ENCODE measurements around the gene THAP7. TPM values are rescaled to one million over a fixed set of nuclear protein-coding genes. Genes with fewer than 3 reads are reported as not detected.
A peak's percentile ranks its signal among the peaks of the same experiment; 100 is the strongest.

The THAP7 gene
- total and polyA plus RNA-seq, 9 of the 15 experiments (the other 6 are each of a cell fraction or from before 2014, with no cell fraction given) = 7.9 to 263 (median 84.1) TPM

- peak; percentile 88; the same call in 1 of the 2 replicates for TF ChIP-seq ZNF395 (CRISPR knock-in tag; IDR thresholded peaks at IDR 0.05)
- TF ChIP-seq, protein P1, sequence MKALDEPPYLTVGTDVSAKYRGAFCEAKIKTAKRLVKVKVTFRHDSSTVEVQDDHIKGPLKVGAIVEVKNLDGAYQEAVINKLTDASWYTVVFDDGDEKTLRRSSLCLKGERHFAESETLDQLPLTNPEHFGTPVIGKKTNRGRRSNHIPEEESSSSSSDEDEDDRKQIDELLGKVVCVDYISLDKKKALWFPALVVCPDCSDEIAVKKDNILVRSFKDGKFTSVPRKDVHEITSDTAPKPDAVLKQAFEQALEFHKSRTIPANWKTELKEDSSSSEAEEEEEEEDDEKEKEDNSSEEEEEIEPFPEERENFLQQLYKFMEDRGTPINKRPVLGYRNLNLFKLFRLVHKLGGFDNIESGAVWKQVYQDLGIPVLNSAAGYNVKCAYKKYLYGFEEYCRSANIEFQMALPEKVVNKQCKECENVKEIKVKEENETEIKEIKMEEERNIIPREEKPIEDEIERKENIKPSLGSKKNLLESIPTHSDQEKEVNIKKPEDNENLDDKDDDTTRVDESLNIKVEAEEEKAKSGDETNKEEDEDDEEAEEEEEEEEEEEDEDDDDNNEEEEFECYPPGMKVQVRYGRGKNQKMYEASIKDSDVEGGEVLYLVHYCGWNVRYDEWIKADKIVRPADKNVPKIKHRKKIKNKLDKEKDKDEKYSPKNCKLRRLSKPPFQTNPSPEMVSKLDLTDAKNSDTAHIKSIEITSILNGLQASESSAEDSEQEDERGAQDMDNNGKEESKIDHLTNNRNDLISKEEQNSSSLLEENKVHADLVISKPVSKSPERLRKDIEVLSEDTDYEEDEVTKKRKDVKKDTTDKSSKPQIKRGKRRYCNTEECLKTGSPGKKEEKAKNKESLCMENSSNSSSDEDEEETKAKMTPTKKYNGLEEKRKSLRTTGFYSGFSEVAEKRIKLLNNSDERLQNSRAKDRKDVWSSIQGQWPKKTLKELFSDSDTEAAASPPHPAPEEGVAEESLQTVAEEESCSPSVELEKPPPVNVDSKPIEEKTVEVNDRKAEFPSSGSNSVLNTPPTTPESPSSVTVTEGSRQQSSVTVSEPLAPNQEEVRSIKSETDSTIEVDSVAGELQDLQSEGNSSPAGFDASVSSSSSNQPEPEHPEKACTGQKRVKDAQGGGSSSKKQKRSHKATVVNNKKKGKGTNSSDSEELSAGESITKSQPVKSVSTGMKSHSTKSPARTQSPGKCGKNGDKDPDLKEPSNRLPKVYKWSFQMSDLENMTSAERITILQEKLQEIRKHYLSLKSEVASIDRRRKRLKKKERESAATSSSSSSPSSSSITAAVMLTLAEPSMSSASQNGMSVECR (CRISPR knock-in tag; IDR thresholded peaks at IDR 0.05) = peak; percentile 91
- TF ChIP-seq FOXA3 (CRISPR knock-in tag; conservative IDR thresholded peaks at IDR 0.05 in 1 of 2, IDR thresholded peaks at IDR 0.05 in 1 of 2) = peak in 1 of 2 experiments; percentile 46; a peak in 1 of 4 replicates
- no peak for TF ChIP-seq MEIS2 (IDR thresholded peaks at IDR 0.05; ENCODE audit: partially characterized antibody)
- TF ChIP-seq ZNF165 (CRISPR knock-in tag; IDR thresholded peaks at IDR 0.05; ENCODE audit: borderline replicate concordance) = peak; percentile 80; the same call in 1 of the 2 replicates
- TF ChIP-seq CAMTA2 (CRISPR knock-in tag; conservative IDR thresholded peaks at IDR 0.05) = peak; percentile 89
- TF ChIP-seq DDX20 (tag; IDR thresholded peaks at IDR 0.05; ENCODE audit: low read depth) = no peak
- TF ChIP-seq ZBTB7A (IDR thresholded peaks at IDR 0.05; ENCODE audit: borderline replicate concordance, control insufficient read depth, low read depth, low read length) = peak; percentile 52; the same call in 1 of the 2 replicates
- TF ChIP-seq YBX1 (IDR thresholded peaks at IDR 0.05) = no peak
- TF ChIP-seq, protein P2, sequence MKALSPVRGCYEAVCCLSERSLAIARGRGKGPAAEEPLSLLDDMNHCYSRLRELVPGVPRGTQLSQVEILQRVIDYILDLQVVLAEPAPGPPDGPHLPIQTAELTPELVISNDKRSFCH (CRISPR knock-in tag; IDR thresholded peaks at IDR 0.05) = no peak
- TF ChIP-seq, protein P2 (tag; IDR thresholded peaks at IDR 0.05) = 0 out of 2 replicates have a peak, but pooled peaks have one; percentile 12
- TF ChIP-seq NR2C1 (IDR thresholded peaks at IDR 0.05) = no peak
- no peak for TF ChIP-seq NR2C1 (tag; IDR thresholded peaks at IDR 0.05)
- peak; percentile 94 to 95 for TF ChIP-seq SIN3A (IDR thresholded peaks at IDR 0.05; ENCODE audit: borderline replicate concordance in 2 of 2, control insufficient read depth in 1 of 2, low read depth in 2 of 2, low read length in 2 of 2)
- TF ChIP-seq, protein P3, sequence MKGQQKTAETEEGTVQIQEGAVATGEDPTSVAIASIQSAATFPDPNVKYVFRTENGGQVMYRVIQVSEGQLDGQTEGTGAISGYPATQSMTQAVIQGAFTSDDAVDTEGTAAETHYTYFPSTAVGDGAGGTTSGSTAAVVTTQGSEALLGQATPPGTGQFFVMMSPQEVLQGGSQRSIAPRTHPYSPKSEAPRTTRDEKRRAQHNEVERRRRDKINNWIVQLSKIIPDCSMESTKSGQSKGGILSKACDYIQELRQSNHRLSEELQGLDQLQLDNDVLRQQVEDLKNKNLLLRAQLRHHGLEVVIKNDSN (CRISPR knock-in tag; IDR thresholded peaks at IDR 0.05) = peak; percentile 61
- peak; percentile 100 for TF ChIP-seq RBM22 (IDR thresholded peaks at IDR 0.05; ENCODE audit: low read depth, low read length, poor library complexity, severe bottlenecking)
- TF ChIP-seq TGIF2 (CRISPR knock-in tag; IDR thresholded peaks at IDR 0.05) = no peak
- TF ChIP-seq ATF3 (IDR thresholded peaks at IDR 0.05) = no peak
- peak; percentile 40; the same call in 1 of the 2 replicates for TF ChIP-seq ATF3 (CRISPR knock-in tag; conservative IDR thresholded peaks at IDR 0.05)
Observed at GRCh38 chr22:21045585-21046294, 43.8 kb upstream of the THAP7 start, which contains the start of gene LRRC74B (continued).
